G401.6 (cell line): ENCODE results near the gene ART5.
A peak's percentile ranks its signal among the peaks of the same experiment; 100 is the strongest.
"Not testable (repeated sequence)": the region's sequence is repeated elsewhere in the genome, so short reads cannot be mapped to it uniquely, and the experiment has no call there.

Experiments
- FAIRE-seq: peaks from 2 replicates; lab custom pipeline; 2012; peaks lifted over from hg19 to GRCh38; lab: Jason Lieb, UNC

ART5 gene

DNA sequence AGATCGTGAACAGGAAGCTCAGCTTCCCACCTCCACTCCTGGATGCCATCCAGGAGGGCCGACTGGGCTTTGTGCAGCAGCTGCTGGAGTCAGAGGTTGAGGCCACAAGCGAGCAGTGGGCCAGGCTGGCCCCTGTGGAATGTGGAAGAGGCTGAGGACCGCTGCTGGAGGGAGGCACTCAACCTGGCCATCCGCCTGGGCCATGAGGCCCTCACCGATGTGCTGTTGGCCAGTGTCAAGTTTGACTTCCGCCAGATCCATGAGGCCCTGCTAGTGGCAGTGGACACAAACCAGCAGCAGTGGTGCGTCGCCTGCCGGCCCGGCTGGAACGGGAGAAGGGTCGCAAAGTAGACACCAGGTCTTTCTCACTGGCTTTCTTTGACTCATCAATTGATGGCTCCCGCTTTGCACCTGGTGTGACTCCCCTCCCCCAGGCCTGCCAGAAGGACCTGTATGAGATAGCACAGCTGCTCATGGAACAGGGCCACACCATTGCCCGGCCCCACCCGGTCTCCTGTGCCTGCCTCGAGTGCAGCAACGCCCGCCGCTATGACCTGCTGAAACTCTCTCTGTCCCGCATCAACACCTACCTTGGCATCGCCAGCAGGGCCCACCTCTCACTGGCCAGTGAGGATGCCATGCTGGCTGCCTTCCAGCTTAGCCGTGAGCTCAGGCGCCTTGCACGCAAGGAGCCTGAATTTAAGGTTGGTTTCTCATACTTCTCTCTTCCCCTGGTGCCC is 24.9 kb downstream of the ART5 start:
- no peak for FAIRE-seq

DNA sequence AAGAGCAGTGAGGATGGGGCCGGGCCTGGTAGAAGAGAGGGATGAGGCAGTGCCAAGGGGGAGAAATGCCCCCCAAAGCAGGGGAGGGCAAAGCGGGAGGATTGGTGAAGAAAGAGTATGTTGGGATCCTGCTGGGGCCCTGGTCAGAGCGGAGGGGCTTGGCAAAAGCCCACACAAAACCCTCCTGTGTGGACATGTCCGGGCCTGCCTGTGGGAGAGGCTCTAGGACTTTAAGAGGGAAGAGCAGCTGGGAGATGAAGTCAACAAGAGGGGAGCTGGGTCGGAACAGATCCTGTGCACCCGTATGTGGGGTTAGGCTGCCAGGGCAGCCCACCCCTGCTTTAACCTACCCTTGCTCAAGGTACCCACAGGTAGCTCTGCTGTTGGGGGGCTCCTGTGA is 25.8 kb downstream of the ART5 start:
- no peak for FAIRE-seq

DNA sequence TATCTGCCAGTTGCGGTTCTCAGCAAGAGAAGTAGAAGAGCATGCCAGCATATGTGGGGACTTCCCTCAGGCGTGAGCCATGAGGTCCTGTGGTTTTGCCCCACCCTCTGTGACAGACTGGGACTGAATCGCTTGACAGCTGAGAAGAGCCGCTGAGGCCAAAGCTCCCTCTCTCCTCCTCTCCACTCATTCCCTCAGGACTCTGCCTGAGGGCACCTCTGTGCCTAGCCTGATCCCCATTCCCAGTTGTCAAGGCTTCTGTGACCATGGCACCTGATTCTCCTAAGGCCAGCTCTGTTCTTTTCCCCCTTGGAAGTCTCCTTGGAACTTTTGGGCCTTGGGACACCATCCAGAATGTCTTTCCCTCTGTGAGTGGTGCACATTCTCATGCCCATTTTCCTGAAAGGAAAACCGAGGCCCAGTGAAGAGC is 27.0 kb downstream of the ART5 start:
- FAIRE-seq = no peak

DNA sequence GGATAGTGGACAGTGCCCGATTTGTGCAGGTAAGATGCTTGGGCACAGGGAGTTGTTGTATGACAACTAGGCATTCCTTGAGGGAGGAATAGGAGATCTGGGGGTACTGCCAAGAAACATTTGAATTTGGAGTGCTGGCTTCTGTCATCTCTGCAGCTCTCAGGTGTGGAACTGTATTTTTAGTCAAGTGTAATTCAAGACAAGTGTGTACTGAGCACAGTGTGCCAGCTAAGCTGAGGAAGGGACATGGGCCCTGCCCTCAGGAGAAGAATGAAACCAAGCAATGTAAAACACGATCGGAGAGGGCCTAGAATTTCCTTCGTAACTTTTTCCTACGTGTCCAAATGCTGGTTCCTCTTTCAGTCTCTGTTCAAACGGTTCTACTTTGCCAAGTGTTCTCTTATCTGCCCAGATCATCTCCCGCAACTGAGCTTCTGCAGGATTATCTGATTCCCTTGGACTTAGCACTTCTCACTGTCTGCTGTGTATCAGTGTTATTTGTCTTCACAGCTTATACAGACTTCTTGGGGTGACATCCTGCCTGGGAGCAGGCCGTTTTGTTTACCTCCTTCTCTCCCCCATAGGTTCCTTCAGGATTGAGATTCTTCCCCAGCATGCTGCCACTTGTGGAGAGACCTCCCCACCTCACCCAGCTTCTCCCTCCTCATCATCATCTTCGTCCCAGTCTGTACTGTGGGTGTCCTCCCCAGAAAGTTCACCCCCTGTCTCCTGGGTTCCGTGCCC is 27.6 kb downstream of the ART5 start:
- no peak for FAIRE-seq

DNA sequence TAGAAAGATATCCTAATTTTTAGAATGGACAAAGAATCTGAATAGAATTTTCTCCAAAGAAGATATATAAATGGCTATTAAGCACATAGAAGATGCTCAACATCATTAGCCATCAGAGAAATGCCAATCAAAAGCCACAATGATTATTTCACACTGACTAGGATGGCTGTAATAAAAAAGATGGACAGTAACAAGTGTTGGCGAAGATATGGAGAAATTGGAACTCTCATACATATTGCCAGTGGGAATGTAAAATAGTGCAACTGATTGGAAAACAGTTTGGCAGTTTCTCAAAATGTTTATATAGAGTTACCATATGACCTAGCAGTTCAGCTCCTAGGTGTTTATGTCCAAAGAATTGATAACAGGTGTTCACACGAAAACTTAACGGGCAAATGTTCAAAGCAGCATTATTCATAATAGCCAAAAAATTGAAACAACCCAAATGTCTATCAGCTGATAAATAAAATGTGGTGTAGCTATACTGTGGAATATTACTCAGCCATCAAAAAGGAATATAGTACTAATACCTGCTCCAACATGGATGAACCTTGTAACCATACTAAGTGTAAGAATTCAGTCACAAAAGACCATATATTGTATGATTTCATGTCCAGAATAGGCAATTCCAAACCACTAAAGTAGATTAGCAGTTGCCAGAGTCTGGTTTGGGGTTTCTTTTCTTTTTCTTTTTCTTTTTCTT is 29.7 kb downstream of the ART5 start:
- FAIRE-seq = no peak

DNA sequence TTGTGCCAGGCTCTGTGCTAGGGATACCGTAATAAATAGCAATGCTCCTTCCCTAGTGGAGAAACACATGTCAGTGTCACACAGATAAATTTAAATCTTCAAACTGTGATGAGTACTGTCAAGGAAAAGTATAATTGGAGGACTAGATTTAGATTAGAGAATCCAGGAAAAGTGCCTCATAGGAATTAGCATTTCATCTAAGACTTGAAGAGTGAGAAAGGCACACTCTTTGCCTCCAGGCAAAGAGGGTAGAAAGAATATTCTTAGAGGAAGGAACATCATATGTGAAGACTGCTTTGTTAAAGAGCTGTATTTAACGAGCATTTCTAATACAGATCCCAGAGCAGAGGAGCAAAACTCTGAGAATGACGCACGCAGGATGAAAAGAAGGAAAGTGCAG is 30.9 kb downstream of the ART5 start:
- no peak for FAIRE-seq

DNA sequence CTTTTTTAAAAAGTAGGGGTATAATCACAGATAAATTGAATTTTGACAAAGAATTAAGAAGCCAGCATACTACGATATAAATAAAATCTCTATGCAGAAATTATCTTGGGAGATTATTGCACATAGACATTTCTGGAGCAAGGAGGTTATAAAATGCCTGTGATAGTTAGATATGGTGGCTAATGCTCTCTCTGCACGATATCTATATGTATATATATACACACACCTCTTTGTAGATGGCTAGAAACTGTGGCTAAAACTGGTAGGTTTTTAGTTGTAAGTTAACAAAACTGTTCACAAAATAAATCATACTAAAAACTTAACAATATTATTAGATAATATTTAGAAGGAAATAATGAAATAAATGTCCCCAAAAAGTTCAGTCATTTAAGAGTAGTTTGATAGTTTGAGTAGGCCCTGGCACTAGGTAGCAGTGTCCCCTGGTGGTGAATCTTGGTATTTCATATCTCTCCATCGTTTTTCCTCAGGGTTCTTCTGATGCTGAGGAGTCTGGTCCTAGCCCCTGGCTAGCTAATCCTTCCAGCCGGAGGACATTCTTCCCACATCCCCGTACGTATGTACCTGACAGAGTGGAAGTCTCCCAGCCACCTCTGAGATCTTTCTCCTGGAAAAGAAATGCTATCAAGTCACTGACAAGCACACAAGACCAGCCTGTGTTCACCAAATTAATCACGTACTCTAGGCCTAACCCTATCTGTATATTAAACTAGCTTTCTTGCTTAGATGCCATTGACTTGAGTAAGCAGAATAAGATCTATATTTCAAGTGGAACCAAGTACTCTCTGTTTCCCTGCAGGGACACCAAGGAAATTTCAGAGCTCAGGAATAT is 32.2 kb downstream of the ART5 start:
- peak; percentile 94 for FAIRE-seq

DNA sequence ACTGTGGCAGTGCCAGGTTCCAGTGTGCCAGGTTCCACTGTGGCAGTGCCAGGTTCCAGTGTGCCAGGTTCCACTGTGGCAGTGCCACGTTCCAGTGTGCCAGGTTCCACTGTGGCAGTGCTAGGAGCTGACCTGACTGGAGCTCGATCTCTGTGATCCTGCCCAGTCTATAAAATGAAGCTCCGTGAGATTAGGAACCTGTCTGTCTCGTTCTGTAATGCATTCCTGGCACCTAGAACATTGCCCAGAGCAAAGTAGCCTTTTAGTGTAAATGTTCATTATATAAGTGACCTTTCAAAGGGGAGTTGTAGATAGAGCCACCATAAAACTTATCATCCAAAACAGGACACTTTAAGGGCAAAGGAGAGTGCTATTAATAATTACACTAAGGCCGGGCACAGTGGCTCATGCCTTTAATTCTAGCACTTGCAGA is 36.0 kb downstream of the ART5 start:
- FAIRE-seq = no peak

DNA sequence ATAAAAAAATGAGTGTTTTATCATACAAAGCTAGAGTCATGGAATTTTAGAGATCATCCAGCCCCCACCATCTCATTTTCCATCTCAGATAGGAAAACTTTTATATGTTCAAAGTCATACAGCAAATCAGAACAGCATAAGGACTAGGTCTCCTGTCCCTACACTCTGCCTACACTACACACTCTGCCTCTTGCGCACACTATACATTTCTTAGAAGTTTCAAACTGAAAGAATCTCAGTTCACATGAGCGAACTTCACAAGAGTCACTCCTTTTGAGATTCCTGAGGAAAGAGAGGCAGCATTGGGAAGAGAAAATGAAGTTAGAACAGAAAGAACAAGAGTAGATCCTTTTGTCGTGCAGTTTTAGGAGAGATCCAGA is 36.5 kb downstream of the ART5 start:
- no peak for FAIRE-seq

DNA sequence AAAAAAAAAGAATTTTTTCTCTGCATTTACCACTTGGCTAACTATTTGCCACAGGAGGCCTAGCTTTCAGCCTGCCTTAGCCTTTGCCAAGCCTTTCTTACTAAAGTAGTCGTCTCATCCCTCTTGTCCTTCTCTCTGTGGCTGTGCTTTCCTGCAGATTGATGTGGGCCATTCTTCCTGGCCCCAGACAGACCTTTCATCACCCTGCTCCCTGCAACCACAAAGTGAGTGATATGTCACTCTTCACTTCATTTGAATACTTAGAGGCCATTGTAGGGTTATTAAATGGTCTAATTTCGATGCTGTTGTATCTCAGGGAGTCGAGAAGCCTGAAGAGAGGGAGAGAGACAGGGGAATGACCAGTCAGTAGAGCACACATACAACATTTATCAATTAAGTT is 37.6 kb downstream of the ART5 start:
- FAIRE-seq = no peak

DNA sequence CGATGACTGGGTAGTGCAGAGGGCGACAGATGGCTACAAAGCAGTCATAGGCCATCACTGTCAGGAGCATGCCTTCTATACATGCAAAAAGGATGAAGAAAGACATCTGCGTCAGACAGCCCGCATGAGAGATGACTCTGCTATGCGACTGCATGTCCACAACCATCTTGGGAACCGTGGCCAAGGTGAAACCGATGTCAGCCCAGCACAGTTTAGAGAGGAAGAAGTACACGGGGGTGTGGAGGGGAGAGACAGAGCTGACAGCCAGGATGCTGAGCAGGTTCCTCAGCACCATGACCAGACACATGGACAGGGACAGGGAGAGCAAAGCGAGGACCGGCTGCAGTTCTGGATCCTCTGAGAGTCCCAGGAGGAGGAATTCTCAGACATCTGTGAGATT is 41.6 kb downstream of the ART5 start:
- not testable (repeated sequence) for FAIRE-seq

DNA sequence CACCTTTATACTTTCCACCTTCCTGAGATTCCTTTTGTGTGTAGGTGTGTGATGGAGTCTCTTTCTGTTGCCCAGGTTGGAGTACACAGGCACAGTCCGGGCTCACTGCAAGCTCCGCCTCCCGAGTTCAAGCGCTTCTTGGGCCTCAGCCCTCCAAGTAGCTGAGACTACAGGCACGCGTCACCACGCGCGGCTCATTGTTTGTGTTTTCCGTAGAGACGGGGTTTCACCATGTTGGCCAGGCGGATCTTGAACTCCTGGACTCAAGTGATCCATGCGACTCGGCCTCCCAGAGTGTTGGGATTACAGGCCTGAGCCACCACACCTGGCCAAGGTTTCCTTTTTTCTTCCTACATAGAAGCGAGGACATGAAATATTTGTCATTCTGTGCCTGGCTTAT is 44.0 kb downstream of the ART5 start:
- not testable (repeated sequence) for FAIRE-seq

DNA sequence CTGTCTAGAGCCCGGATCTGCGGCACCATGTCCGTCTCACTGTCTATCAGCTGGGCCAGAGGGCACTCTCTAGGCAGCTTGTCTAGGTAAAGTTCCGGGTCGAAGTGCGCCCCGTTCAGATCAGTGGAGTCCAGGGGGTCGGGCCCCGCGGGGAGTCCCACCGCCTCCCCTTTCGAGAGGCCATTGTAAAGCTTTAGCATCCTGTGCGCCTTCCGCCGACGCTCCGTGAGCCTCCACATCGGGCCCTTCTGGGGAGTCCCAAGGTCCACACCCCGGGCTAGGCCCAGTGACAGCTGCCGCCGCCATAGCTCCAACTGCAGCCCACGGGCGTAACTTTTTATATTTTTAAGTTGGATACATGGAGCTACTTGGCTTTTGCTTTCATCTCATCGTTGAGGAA is 50.5 kb downstream of the ART5 start:
- FAIRE-seq = not testable (repeated sequence)

DNA sequence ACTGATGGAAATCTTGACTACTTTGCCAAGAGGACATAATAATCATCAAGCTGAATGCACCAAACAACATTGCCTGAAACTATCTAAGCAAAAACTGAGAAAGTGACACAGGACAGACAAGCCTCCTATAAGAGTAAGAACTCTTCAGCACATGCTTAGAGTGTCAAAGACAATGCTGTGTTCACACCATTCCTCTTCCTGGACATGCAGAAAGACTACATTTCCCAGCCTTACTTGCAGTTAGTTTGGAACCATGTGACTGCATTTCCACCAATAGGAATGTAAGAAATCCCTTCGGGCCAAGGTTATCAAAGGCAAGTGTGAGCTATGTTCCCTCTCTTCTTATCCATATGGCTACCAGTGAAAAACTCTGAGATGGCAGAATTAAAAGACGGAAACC is 51.6 kb downstream of the ART5 start:
- FAIRE-seq = not testable (repeated sequence)

DNA sequence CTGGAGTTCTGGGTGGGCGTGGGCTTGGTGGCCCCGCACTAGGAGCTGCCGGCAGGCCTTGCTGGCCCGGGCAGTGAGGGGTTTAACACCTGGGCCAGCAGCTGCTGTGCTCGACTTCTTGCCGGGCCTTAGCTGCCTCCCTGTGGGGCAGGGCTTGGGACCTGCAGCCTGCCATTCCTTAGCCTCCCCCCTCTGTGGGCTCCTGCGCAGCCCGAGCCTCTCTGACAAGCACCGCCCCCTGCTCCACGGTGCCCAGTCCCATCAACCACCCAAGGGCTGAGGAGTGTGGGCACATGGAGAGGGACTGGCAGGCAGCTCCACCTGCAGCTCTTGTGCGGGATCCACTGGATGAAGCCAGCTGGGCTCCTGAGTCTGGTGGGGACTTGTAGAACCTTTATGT is 53.0 kb downstream of the ART5 start:
- FAIRE-seq = not testable (repeated sequence)
